HEK293 (cell line): Measurements from ENCODE around the gene SLC13A3.

Experiments used
- CTCF ChIA-PET: fragments of 350-600 bp; formaldehyde crosslinking; extraction: SDS; loops from one replicate; lab custom pipeline; 2021; ENCODE audit warnings: antibody characterized with exemption; lab: Yijun Ruan, JAX
- POLR2A ChIA-PET: fragments of 300-600 bp; formaldehyde crosslinking; extraction: SDS; loops from one replicate; lab custom pipeline; 2020; ENCODE audit warnings: antibody characterized with exemption, inconsistent platforms; lab: Yijun Ruan, JAX
- H3K27ac ChIP-seq: fragments of 200-500 bp; sonication (Bioruptor generic); 2 replicates; pipeline ENCODE4 v1.5.1; 2014; ENCODE audit warnings: low read depth, low read length, control low read depth, inconsistent platforms; ENCODE audit errors: extremely low read depth
- H3K36me3 ChIP-seq, 2 experiments: fragments of 200-500 bp in 1 of 2; sonication (Bioruptor generic) in 1 of 2; 1 replicate in 1 of 2; 2 replicates in 1 of 2; pipeline ENCODE4 v1.5.1; 2014 to 2017; ENCODE audit warnings: inconsistent platforms in 2 of 2, low read length in 2 of 2; ENCODE audit not compliant: control insufficient read depth in 2 of 2, insufficient read depth in 1 of 2
- H3K4me1 ChIP-seq: fragments of 200-500 bp; sonication (Bioruptor generic); 2 replicates; pipeline ENCODE4 v1.5.1; 2014; ENCODE audit warnings: mild to moderate bottlenecking, low read length, inconsistent platforms; ENCODE audit not compliant: control insufficient read depth, insufficient read depth
- H3K4me3 ChIP-seq: 2 replicates; pipeline ENCODE4 v1.5.1; 2011; ENCODE audit warnings: low read depth, mild to moderate bottlenecking, control low read depth, low read length, moderate library complexity
- H3K9me3 ChIP-seq: fragments of 200-500 bp; sonication (Bioruptor generic); 2 replicates; pipeline ENCODE4 v1.5.1; 2014; ENCODE audit warnings: low read depth, low read length, inconsistent platforms; ENCODE audit not compliant: control insufficient read depth, insufficient read depth
- MEIS1 ChIP-seq: sonication (generic); formaldehyde crosslinking; IDR thresholded peaks from 2 replicates; pipeline ENCODE4 v1.8.1; 2022; ENCODE audit warnings: missing genetic modification reagents, mild to moderate bottlenecking, borderline replicate concordance
- MYNN ChIP-seq: fragments of 450-650 bp; formaldehyde crosslinking; IDR thresholded peaks from 2 replicates; pipeline ENCODE4 v1.5.1; 2016; ENCODE audit warnings: missing biosample characterization, missing genetic modification characterization, borderline replicate concordance
- SCRT2 ChIP-seq: fragments of 450-650 bp; formaldehyde crosslinking; IDR thresholded peaks from 2 replicates; pipeline ENCODE4 v1.5.1; 2016; ENCODE audit warnings: missing biosample characterization, missing genetic modification characterization
- ZBTB11 ChIP-seq: fragments of 450-650 bp; formaldehyde crosslinking; conservative IDR thresholded peaks from 2 replicates; pipeline ENCODE4 v1.5.1; 2016; ENCODE audit warnings: low read depth, missing biosample characterization, missing genetic modification characterization
- ZBTB7A ChIP-seq: fragments of 450-650 bp; formaldehyde crosslinking; IDR thresholded peaks from 2 replicates; pipeline ENCODE4 v1.5.1; 2016; ENCODE audit warnings: low read depth, missing biosample characterization, missing genetic modification characterization
- ZEB2 ChIP-seq: fragments of 450-650 bp; formaldehyde crosslinking; IDR thresholded peaks from 2 replicates; pipeline ENCODE4 v1.5.1; 2016; ENCODE audit warnings: missing biosample characterization, missing genetic modification characterization
- ZNF169 ChIP-seq: fragments of 450-650 bp; formaldehyde crosslinking; IDR thresholded peaks from 2 replicates; pipeline ENCODE4 v1.5.1; 2016; ENCODE audit warnings: missing biosample characterization, missing genetic modification characterization
- ZNF26 ChIP-seq: fragments of 450-650 bp; formaldehyde crosslinking; IDR thresholded peaks from 2 replicates; pipeline ENCODE4 v1.5.1; 2016; ENCODE audit warnings: missing biosample characterization, missing genetic modification characterization
- ZNF350 ChIP-seq: fragments of 450-650 bp; formaldehyde crosslinking; IDR thresholded peaks from 2 replicates; pipeline ENCODE4 v1.5.0; 2017; ENCODE audit warnings: missing biosample characterization, mild to moderate bottlenecking, missing genetic modification characterization
- ZNF394 ChIP-seq: fragments of 450-650 bp; formaldehyde crosslinking; IDR thresholded peaks from 2 replicates; pipeline ENCODE4 v1.5.1; 2016; ENCODE audit warnings: missing biosample characterization, missing genetic modification characterization, mild to moderate bottlenecking, moderate library complexity, borderline replicate concordance
- ZNF529 ChIP-seq: fragments of 450-650 bp; formaldehyde crosslinking; IDR thresholded peaks from 2 replicates; pipeline ENCODE4 v1.5.1; 2017; ENCODE audit warnings: missing genetic modification characterization, missing biosample characterization; ENCODE audit not compliant: insufficient replicate concordance
- ZNF645 ChIP-seq: fragments of 450-650 bp; formaldehyde crosslinking; IDR thresholded peaks from 2 replicates; pipeline ENCODE4; 2016; ENCODE audit warnings: missing biosample characterization, missing genetic modification characterization
- ZNF664 ChIP-seq: fragments of 450-650 bp; formaldehyde crosslinking; IDR thresholded peaks from 2 replicates; pipeline ENCODE4 v1.5.1; 2016; ENCODE audit warnings: missing biosample characterization, missing genetic modification characterization
- ZNF692 ChIP-seq: fragments of 450-650 bp; formaldehyde crosslinking; IDR thresholded peaks from 2 replicates; pipeline ENCODE4 v1.5.1; 2016; ENCODE audit warnings: missing biosample characterization, missing genetic modification characterization
- ZXDB ChIP-seq: fragments of 450-650 bp; formaldehyde crosslinking; IDR thresholded peaks from 2 replicates; pipeline ENCODE4 v1.5.1; 2016; ENCODE audit warnings: missing biosample characterization, missing genetic modification characterization

SLC13A3 gene

GRCh38 chr20:46694484-46694883 is 43.2 kb upstream of the SLC13A3 start:
- Histone ChIP-seq H3K4me1 (no peaks in the 10 kb centered on the region), H3K27ac (no peak overlapping the region), H3K4me3 (no peak overlapping the region), H3K36me3 (no peaks in the 10 kb centered on the region), H3K9me3 (no peaks in the 10 kb centered on the region)
- CTCF ChIA-PET, result interaction anchor here (0.7 to 2.1 kb wide), 2 partner anchors 13 to 48 kb away, joined by 3 to 10 read pairs; no protein-coding TSS in a partner anchor
- TF ChIP-seq SCRT2 (peak; percentile 94), ZEB2 (tag by site-specific recombination) (no peak)
- POLR2A ChIA-PET, result no interaction called here

GRCh38 chr20:46691196-46691595 is 39.9 kb upstream of the SLC13A3 start:
- peaks cover 0 to 10% of the 10 kb centered on the region in 2 experiments; a peak in 1 of 3 replicates for H3K36me3 ChIP-seq
- CTCF ChIA-PET, result interaction anchor here (1.8 kb wide), 1 partner anchor 9 kb away, joined by 5 read pairs; no protein-coding TSS in a partner anchor
- TF ChIP-seq ZNF350 (no peak), ZNF169 (tag by site-specific recombination) (no peak), ZBTB11 (tag by site-specific recombination) (no peak), MYNN (no peak), ZNF529 (tag by site-specific recombination) (no peak), ZNF645 (tag by site-specific recombination) (no peak), ZNF26 (tag by site-specific recombination) (no peak), ZNF692 (tag by site-specific recombination) (no peak), ZBTB7A (tag by site-specific recombination) (no peak), ZXDB (no peak), MEIS1 (no peak), ZNF394 (tag by site-specific recombination) (no peak), ZNF664 (tag by site-specific recombination) (no peak)
- TF ChIP-seq, all 188 proteins: peak for 0
- no peaks in the 10 kb centered on the region for H3K4me1 ChIP-seq
- H3K9me3 ChIP-seq, result no peaks in the 10 kb centered on the region
- POLR2A ChIA-PET, result no interaction called here
- H3K4me3 ChIP-seq, result no peak overlapping the region
- no peak overlapping the region for H3K27ac ChIP-seq
